ENCODE measurements around the gene SCNN1B.

- no peak for TF ChIP-seq CTCF (IDR thresholded peaks at IDR 0.05)
- no peak for TF ChIP-seq POLR2A (IDR thresholded peaks at IDR 0.05)
- no peak for TF ChIP-seq POLR2AphosphoS5 (IDR thresholded peaks at IDR 0.05)
Measured at GRCh38 chr16:23321206-23321875, 19.2 kb downstream of the SCNN1B start.
